Peyer's patch (tissue), 4 donors: ENCODE data around the gene EEF2. TPM values are rescaled to one million over a fixed set of nuclear protein-coding genes. Genes with fewer than 3 reads are reported as not detected.
"Not testable (repeated sequence)": the region's sequence is repeated elsewhere in the genome, so short reads cannot be mapped to it uniquely, and the experiment has no call there.

Experiments
- DNase-seq, 3 donors: peaks; one replicate each; pipeline ENCODE4 v3.0.0-alpha.2; 2017 to 2019
- H3K27ac ChIP-seq, 4 donors: fragments of 200-600 bp; sonication (generic); one replicate each; pipeline ENCODE4 v1.5.1; 2016 to 2019
- H3K27me3 ChIP-seq, 2 donors: fragments of 200-600 bp; sonication (generic); one replicate each; pipeline ENCODE4 v1.5.1; 2019
- H3K36me3 ChIP-seq, 3 donors: fragments of 200-600 bp; sonication (generic); one replicate each; pipeline ENCODE4 v1.5.1; 2016 to 2019
- H3K4me1 ChIP-seq, 4 donors: fragments of 200-600 bp; sonication (generic); one replicate each; pipeline ENCODE4 v1.5.1; 2016 to 2019
- H3K4me3 ChIP-seq, 4 donors: fragments of 200-600 bp; sonication (generic); 1 replicate in 3 of 4; 2 replicates in 1 of 4; pipeline ENCODE4 v1.5.1; 2016 to 2019; ENCODE audit warnings: mild to moderate bottlenecking in 1 of 4
- H3K9me3 ChIP-seq, 4 donors: fragments of 200-600 bp; sonication (generic); one replicate each; pipeline ENCODE4 v1.5.1; 2016 to 2019; ENCODE audit warnings: mild to moderate bottlenecking in 1 of 4
- CTCF ChIP-seq, 6 experiments: fragments of 450-650 bp in 4 of 6; fragments of 200-600 bp in 2 of 6; sonication (generic) in 1 of 6; IDR thresholded peaks; one replicate each; pipeline ENCODE4 v1.5.1; 2017 to 2019; ENCODE audit warnings: antibody characterized with exemption in 6 of 6, mild to moderate bottlenecking in 3 of 6, moderate library complexity in 1 of 6
- POLR2A ChIP-seq, 2 donors: fragments of 450-650 bp; IDR thresholded peaks; one replicate each; pipeline ENCODE4 v1.5.1; 2017; ENCODE audit warnings: antibody characterized with exemption in 2 of 2, mild to moderate bottlenecking in 2 of 2, moderate library complexity in 2 of 2
- total RNA-seq, 4 donors: library from RNA; depleted of rRNA; stranded (reverse); fragments of >200 nt; gene quantifications; one replicate each; pipeline ENCODE4 v1.1.0, GENCODE V29; 2016

The EEF2 gene
- total RNA-seq, 4 donors from 2014 or later, result 914 to 1,425 (median 1,203) TPM

- H3K27me3 ChIP-seq, result no peaks in the 10 kb centered on the region
- peaks cover 0 to 52% (median 13%) of the 10 kb centered on the region in 4 donors for H3K4me1 ChIP-seq
- peak overlapping the region in 1 of 4 donors; percentile 56 for H3K27ac ChIP-seq
- peaks cover 0 to 37% (median 0%) of the 10 kb centered on the region in 3 donors for H3K36me3 ChIP-seq
- no peak overlapping the region for H3K4me3 ChIP-seq
- no peaks in the 10 kb centered on the region for H3K9me3 ChIP-seq
- peak in 1 of 3 donors; percentile 44 for DNase-seq
- no peak for TF ChIP-seq POLR2A (IDR thresholded peaks at IDR 0.05)
- no peak for TF ChIP-seq CTCF (IDR thresholded peaks at IDR 0.05)
Observed at GRCh38 chr19:4012975-4013634, 27.8 kb upstream of the EEF2 start.

- Histone ChIP-seq H3K36me3 (peaks cover 0 to 36% (median 0%) of the 10 kb centered on the region in 3 donors), H3K27ac (peak overlapping the region in 1 of 4 donors; percentile 56), H3K4me1 (peaks cover 0 to 53% (median 14%) of the 10 kb centered on the region in 4 donors), H3K9me3 (no peaks in the 10 kb centered on the region), H3K4me3 (no peak overlapping the region), H3K27me3 (no peaks in the 10 kb centered on the region)
- TF ChIP-seq POLR2A (IDR thresholded peaks at IDR 0.05), result no peak
- no peak for TF ChIP-seq CTCF (IDR thresholded peaks at IDR 0.05)
- DNase-seq, result peak in 1 of 3 donors; percentile 46
Observed at GRCh38 chr19:4012092-4012974, 27.1 kb upstream of the EEF2 start.

GRCh38 chr19:4011430-4011829, 26.2 kb upstream of the EEF2 start:
- Histone ChIP-seq H3K36me3 (peaks cover 0 to 36% (median 0%) of the 10 kb centered on the region in 3 donors), H3K4me1 (peaks cover 0 to 57% (median 15%) of the 10 kb centered on the region in 4 donors), H3K27ac (peak overlapping the region in 1 of 4 donors; percentile 42)
- DNase-seq, H3K9me3 ChIP-seq, H3K27me3 ChIP-seq, H3K4me3 ChIP-seq: not testable (repeated sequence)

GRCh38 chr19:4010808-4011110, 25.5 kb upstream of the EEF2 start:
- H3K4me3 ChIP-seq, result peak overlapping the region in 1 of 4 donors; percentile 4
- peaks cover 0 to 59% (median 16%) of the 10 kb centered on the region in 4 donors for H3K4me1 ChIP-seq
- no peak for TF ChIP-seq POLR2A (IDR thresholded peaks at IDR 0.05)
- no peak for TF ChIP-seq CTCF (IDR thresholded peaks at IDR 0.05)
- no peaks in the 10 kb centered on the region for H3K9me3 ChIP-seq
- peaks cover 0 to 31% (median 0%) of the 10 kb centered on the region in 3 donors for H3K36me3 ChIP-seq
- peak overlapping the region in 1 of 4 donors; percentile 42 for H3K27ac ChIP-seq
- no peak for DNase-seq
- no peaks in the 10 kb centered on the region for H3K27me3 ChIP-seq

GRCh38 chr19:4009990-4010807, 24.9 kb upstream of the EEF2 start:
- no peaks in the 10 kb centered on the region for H3K9me3 ChIP-seq
- no peaks in the 10 kb centered on the region for H3K27me3 ChIP-seq
- peaks cover 0 to 55% (median 16%) of the 10 kb centered on the region in 4 donors for H3K4me1 ChIP-seq
- H3K4me3 ChIP-seq, result peak overlapping the region in 1 of 4 donors; percentile 4
- peak overlapping the region in 1 of 4 donors; percentile 42 for H3K27ac ChIP-seq
- TF ChIP-seq CTCF (IDR thresholded peaks at IDR 0.05) (no peak), POLR2A (IDR thresholded peaks at IDR 0.05) (no peak)
- H3K36me3 ChIP-seq, result peaks cover 0 to 27% (median 0%) of the 10 kb centered on the region in 3 donors
- DNase-seq, result peak in 1 of 3 donors; percentile 40
